SK-N-SH treated with all-trans-retinoic acid at 6 μM for 48 hours (cell line): ENCODE measurements around the gene CENPB.

Experiments
- ESRRG ChIP-seq: fragments of 250-450 bp; sonication (Bioruptor Pico); IDR thresholded peaks from 2 replicates; pipeline ENCODE4 v1.6.1; 2021; ENCODE audit warnings: mild to moderate bottlenecking
- GLIS3 ChIP-seq: fragments of 250-450 bp; sonication (Bioruptor Pico); IDR thresholded peaks from 2 replicates; pipeline ENCODE4 v1.5.0; 2020; ENCODE audit warnings: mild to moderate bottlenecking, moderate library complexity
- ISL1 ChIP-seq: fragments of 250-450 bp; sonication (Bioruptor Pico); IDR thresholded peaks from 2 replicates; pipeline ENCODE4 v2.1.2; 2022; ENCODE audit warnings: mild to moderate bottlenecking, moderate library complexity
- POU6F1 ChIP-seq: fragments of 250-450 bp; sonication (Bioruptor Pico); IDR thresholded peaks from 2 replicates; pipeline ENCODE4 v1.8.0; 2021; ENCODE audit warnings: low read depth, mild to moderate bottlenecking, moderate library complexity, borderline replicate concordance
- PPARA ChIP-seq: fragments of 250-450 bp; sonication (Bioruptor Pico); IDR thresholded peaks from 2 replicates; pipeline ENCODE4 v1.5.0; 2020; ENCODE audit warnings: mild to moderate bottlenecking, borderline replicate concordance
- ZFP3 ChIP-seq: fragments of 250-450 bp; sonication (Bioruptor Pico); IDR thresholded peaks from 2 replicates; pipeline ENCODE4 v1.5.0; 2020; ENCODE audit warnings: mild to moderate bottlenecking, moderate library complexity
- ZFP30 ChIP-seq: fragments of 450-650 bp; formaldehyde crosslinking; IDR thresholded peaks from 2 replicates; pipeline ENCODE4 v1.5.0; 2022; ENCODE audit warnings: mild to moderate bottlenecking, moderate library complexity
- ZNF565 ChIP-seq: fragments of 450-650 bp; formaldehyde crosslinking; conservative IDR thresholded peaks from 2 replicates; pipeline ENCODE4 v1.5.0; 2020; ENCODE audit warnings: low read depth, mild to moderate bottlenecking, moderate library complexity
- TF ChIP-seq, protein P1 (sequence below): fragments of 250-450 bp; sonication (Bioruptor Pico); IDR thresholded peaks from 2 replicates; pipeline ENCODE4 v1.8.0; 2020; ENCODE audit warnings: mild to moderate bottlenecking, moderate library complexity, borderline replicate concordance

- TF ChIP-seq ZFP3 (CRISPR knock-in tag) = no peak
- no peak for TF ChIP-seq ZFP30 (CRISPR knock-in tag)
- TF ChIP-seq ZNF565 (CRISPR knock-in tag) = no peak
- TF ChIP-seq ISL1 (CRISPR knock-in tag) = no peak
- TF ChIP-seq, protein P1, sequence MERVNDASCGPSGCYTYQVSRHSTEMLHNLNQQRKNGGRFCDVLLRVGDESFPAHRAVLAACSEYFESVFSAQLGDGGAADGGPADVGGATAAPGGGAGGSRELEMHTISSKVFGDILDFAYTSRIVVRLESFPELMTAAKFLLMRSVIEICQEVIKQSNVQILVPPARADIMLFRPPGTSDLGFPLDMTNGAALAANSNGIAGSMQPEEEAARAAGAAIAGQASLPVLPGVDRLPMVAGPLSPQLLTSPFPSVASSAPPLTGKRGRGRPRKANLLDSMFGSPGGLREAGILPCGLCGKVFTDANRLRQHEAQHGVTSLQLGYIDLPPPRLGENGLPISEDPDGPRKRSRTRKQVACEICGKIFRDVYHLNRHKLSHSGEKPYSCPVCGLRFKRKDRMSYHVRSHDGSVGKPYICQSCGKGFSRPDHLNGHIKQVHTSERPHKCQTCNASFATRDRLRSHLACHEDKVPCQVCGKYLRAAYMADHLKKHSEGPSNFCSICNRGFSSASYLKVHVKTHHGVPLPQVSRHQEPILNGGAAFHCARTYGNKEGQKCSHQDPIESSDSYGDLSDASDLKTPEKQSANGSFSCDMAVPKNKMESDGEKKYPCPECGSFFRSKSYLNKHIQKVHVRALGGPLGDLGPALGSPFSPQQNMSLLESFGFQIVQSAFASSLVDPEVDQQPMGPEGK = no peak
- TF ChIP-seq ESRRG (CRISPR knock-in tag) = no peak
- no peak for TF ChIP-seq PPARA (CRISPR knock-in tag)
- TF ChIP-seq GLIS3 (CRISPR knock-in tag) = no peak
- no peak for TF ChIP-seq POU6F1 (CRISPR knock-in tag)
These were observed 16.7 kb upstream of the CENPB start for GRCh38 chr20:3803289-3803688.
